GM23338 (cell line): Measurements from ENCODE around the gene DNASE1L1. TPM values are rescaled to one million over a fixed set of nuclear protein-coding genes. Genes with fewer than 3 reads are reported as not detected.
"Not testable (repeated sequence)": the region's sequence is repeated elsewhere in the genome, so short reads cannot be mapped to it uniquely, and the experiment has no call there.

Experiments used
- ATAC-seq: fragments of 200-7000 bp; cut with Tn5 transposase; 3 replicates; pipeline ENCODE4 v1.9.1; 2020
- DNase-seq: peaks from one replicate; pipeline ENCODE4 v3.0.0-alpha.2; 2015; ENCODE audit warnings: low spot score
- H2AFZ ChIP-seq: fragments of 200-600 bp; sonication (generic); 2 replicates; pipeline ENCODE4 v1.8.0; 2016; ENCODE audit warnings: antibody characterized with exemption, mild to moderate bottlenecking, moderate library complexity
- H3F3A ChIP-seq: fragments of 200-600 bp; sonication (generic); replicated peaks from 2 replicates; pipeline ENCODE4 v1.8.0; 2017; ENCODE audit warnings: antibody characterized with exemption, mixed run types, low read depth
- H3K27ac ChIP-seq: fragments of 200-600 bp; sonication (generic); 2 replicates; pipeline ENCODE4 v1.6.1; 2016; ENCODE audit warnings: low read depth
- H3K27me3 ChIP-seq: fragments of 200-600 bp; sonication (generic); 2 replicates; pipeline ENCODE4 v1.8.0; 2016; ENCODE audit warnings: mild to moderate bottlenecking, mixed run types, moderate library complexity; ENCODE audit not compliant: insufficient read depth
- H3K36me3 ChIP-seq: fragments of 200-600 bp; sonication (generic); 2 replicates; pipeline ENCODE4 v1.8.0; 2016; ENCODE audit warnings: mild to moderate bottlenecking; ENCODE audit not compliant: insufficient read depth
- H3K4me1 ChIP-seq: fragments of 200-600 bp; sonication (generic); 2 replicates; pipeline ENCODE4 v1.8.0; 2016; ENCODE audit warnings: mild to moderate bottlenecking, moderate library complexity; ENCODE audit not compliant: insufficient read depth
- H3K4me2 ChIP-seq: fragments of 200-600 bp; sonication (generic); 2 replicates; pipeline ENCODE4 v1.7.1; 2017; ENCODE audit warnings: mixed run types
- H3K4me3 ChIP-seq: fragments of 200-600 bp; sonication (generic); 2 replicates; pipeline ENCODE4 v1.6.1; 2016; ENCODE audit warnings: mixed run types
- H3K79me2 ChIP-seq: fragments of 200-600 bp; sonication (generic); replicated peaks from 2 replicates; pipeline ENCODE4 v1.8.0; 2017; ENCODE audit warnings: mild to moderate bottlenecking; ENCODE audit not compliant: insufficient read depth
- H3K9me2 ChIP-seq: fragments of 200-600 bp; sonication (generic); 2 replicates; pipeline ENCODE4 v1.8.0; 2017; ENCODE audit not compliant: insufficient read depth
- H4K20me1 ChIP-seq: fragments of 200-600 bp; sonication (generic); replicated peaks from 2 replicates; pipeline ENCODE4 v1.8.0; 2017; ENCODE audit warnings: mild to moderate bottlenecking; ENCODE audit not compliant: insufficient read depth
- H3K27ac Mint-ChIP-seq: 2 replicates; pipeline ENCODE4 v1.8.0; 2020; ENCODE audit warnings: inconsistent platforms, mild to moderate bottlenecking, moderate library complexity, mixed read lengths
- H3K27me3 Mint-ChIP-seq: 3 replicates; pipeline ENCODE4 v1.8.0; 2022; ENCODE audit warnings: low read depth, mild to moderate bottlenecking, moderate library complexity, mixed read lengths, inconsistent platforms; ENCODE audit not compliant: insufficient read depth, poor library complexity
- H3K36me3 Mint-ChIP-seq: 3 replicates; pipeline ENCODE4 v1.8.0; 2021; ENCODE audit warnings: low read depth, mild to moderate bottlenecking, inconsistent platforms, moderate library complexity, mixed read lengths
- H3K4me1 Mint-ChIP-seq: 3 replicates; pipeline ENCODE4 v1.8.0; 2020; ENCODE audit warnings: mild to moderate bottlenecking, inconsistent platforms, mixed read lengths
- H3K4me3 Mint-ChIP-seq: 3 replicates; pipeline ENCODE4 v1.8.0; 2021; ENCODE audit warnings: moderate library complexity, mild to moderate bottlenecking, inconsistent platforms, mixed read lengths
- H3K9me3 Mint-ChIP-seq: 3 replicates; pipeline ENCODE4 v1.8.0; 2020; ENCODE audit warnings: moderate library complexity, mild to moderate bottlenecking, inconsistent platforms, mixed read lengths
- CREB1 ChIP-seq: fragments of 250-450 bp; sonication (Bioruptor Pico); IDR thresholded peaks from 2 replicates; pipeline ENCODE4 v1.5.0; 2020; ENCODE audit warnings: low read depth, mild to moderate bottlenecking, moderate library complexity
- CTCF ChIP-seq, 2 experiments: fragments of 200-600 bp in 1 of 2; sonication (generic) in 1 of 2; conservative IDR thresholded peaks; 2 replicates each; pipeline versions ENCODE4 v1.5.1 to v1.6.1; 2016 to 2017; ENCODE audit warnings: antibody characterized with exemption in 2 of 2, low read depth in 2 of 2, mild to moderate bottlenecking in 2 of 2, moderate library complexity in 1 of 2
- EZH2 ChIP-seq: fragments of 200-600 bp; sonication (generic); IDR thresholded peaks from one replicate; pipeline ENCODE4 v1.8.0; 2017; ENCODE audit warnings: antibody characterized with exemption, mild to moderate bottlenecking, low read depth; ENCODE audit not compliant: unreplicated experiment
- EZH2phosphoT487 ChIP-seq: fragments of 200-600 bp; sonication (generic); IDR thresholded peaks from one replicate; pipeline ENCODE4 v1.8.1; 2018; ENCODE audit warnings: antibody characterized with exemption; ENCODE audit not compliant: unreplicated experiment
- JUNB ChIP-seq: IDR thresholded peaks from one replicate; pipeline ENCODE4 v1.6.1; 2016; ENCODE audit warnings: antibody characterized with exemption; ENCODE audit not compliant: unreplicated experiment
- NANOG ChIP-seq: IDR thresholded peaks from 2 replicates; pipeline ENCODE4 v1.6.1; 2016; ENCODE audit warnings: antibody characterized with exemption, borderline replicate concordance
- POLR2AphosphoS5 ChIP-seq: IDR thresholded peaks from 2 replicates; pipeline ENCODE4 v1.6.1; 2016; ENCODE audit warnings: antibody characterized with exemption, low read depth
- STAT1 ChIP-seq: IDR thresholded peaks from one replicate; pipeline ENCODE4 v1.6.1; 2016; ENCODE audit warnings: antibody characterized with exemption; ENCODE audit not compliant: unreplicated experiment
- ZNF114 ChIP-seq: fragments of 250-450 bp; sonication (Bioruptor Pico); IDR thresholded peaks from 2 replicates; pipeline ENCODE4 v1.5.0; 2020; ENCODE audit warnings: mild to moderate bottlenecking, moderate library complexity
- ZNF331 ChIP-seq: fragments of 250-450 bp; sonication (Bioruptor Pico); IDR thresholded peaks from 2 replicates; pipeline ENCODE4 v1.5.0; 2020; ENCODE audit warnings: low read depth, mild to moderate bottlenecking, moderate library complexity
- polyA plus RNA-seq: library from polyadenylated mRNA; unstranded; fragments of >200 nt; fragmentation: Nextera tagmentation; extraction: Ambion mirVana; gene quantifications from 2 replicates; pipeline ENCODE4 v1.2.1, GENCODE V29; 2016
- total RNA-seq: library from RNA; depleted of rRNA; stranded (reverse); fragments of >200 nt; shearing (Covaris generic); gene quantifications from 2 replicates; pipeline ENCODE4 v1.2.3, GENCODE V29; 2014

Gene DNASE1L1
- total and polyA plus RNA-seq, 2 experiments from 2014 or later = 3.3 to 16.1 TPM

GRCh38 chrX:154401045-154401799, 7.8 kb downstream of the DNASE1L1 start:
- peak overlapping the region; percentile 100 for H3K4me3 Mint-ChIP-seq
- peak; percentile 14 for ATAC-seq
- H3K9me3 Mint-ChIP-seq = peaks cover 9% of the 10 kb centered on the region; the same call in 1 of the 3 replicates

GRCh38 chrX:154400369-154400817, 8.7 kb downstream of the DNASE1L1 start:
- not testable (repeated sequence) for DNase-seq, H3K27me3 ChIP-seq, H3K36me3 ChIP-seq, H4K20me1 ChIP-seq, H2AFZ ChIP-seq, H3K9me2 ChIP-seq, H3K9me3 Mint-ChIP-seq, H3K4me1 ChIP-seq, ATAC-seq
- peak overlapping the region; percentile 92 for H3K27ac ChIP-seq
- peaks cover 17% of the 10 kb centered on the region for H3K79me2 ChIP-seq
- H3K4me1 Mint-ChIP-seq = peaks cover 13% of the 10 kb centered on the region; the same call in 2 of the 3 replicates
- peaks cover 42% of the 10 kb centered on the region for H3K27me3 Mint-ChIP-seq
- peak overlapping the region; percentile 65; the same call in 1 of the 2 replicates for H3K27ac Mint-ChIP-seq
- peaks cover 36% of the 10 kb centered on the region for H3K36me3 Mint-ChIP-seq
- H3K4me2 ChIP-seq = 0 out of 2 replicates have a peak overlapping the region, but pooled peaks have one; percentile 90
- H3K4me3 ChIP-seq = peak overlapping the region; percentile 85; the same call in 1 of the 2 replicates
- peak overlapping the region; percentile 100 for H3K4me3 Mint-ChIP-seq
- peaks cover 21% of the 10 kb centered on the region for H3F3A ChIP-seq

More at GRCh38 chrX:154401045-154401799, 7.8 kb downstream of the DNASE1L1 start:
- H3K27me3 Mint-ChIP-seq = peaks cover 42% of the 10 kb centered on the region
- peak overlapping the region; percentile 83 for H3K27ac Mint-ChIP-seq
- Histone ChIP-seq H3K4me3 (no peak overlapping the region), H3K79me2 (peaks cover 17% of the 10 kb centered on the region), H3K4me2 (no peak overlapping the region), H2AFZ (no peak overlapping the region), H3K27ac (peak overlapping the region; percentile 92), H3F3A (peaks cover 21% of the 10 kb centered on the region), H3K9me2 (no peaks in the 10 kb centered on the region), H3K4me1 (peaks cover 6% of the 10 kb centered on the region; the same call in 1 of the 2 replicates), H4K20me1 (no peaks in the 10 kb centered on the region), H3K27me3 (no peaks in the 10 kb centered on the region), H3K36me3 (peaks cover 4% of the 10 kb centered on the region; the same call in 1 of the 2 replicates)
- peak; percentile 75; the same call in 1 of the 2 replicates for TF ChIP-seq POLR2AphosphoS5
- TF ChIP-seq STAT1 = no peak
- no peak for TF ChIP-seq ZNF331
- H3K4me1 Mint-ChIP-seq = peaks cover 13% of the 10 kb centered on the region; the same call in 2 of the 3 replicates
- peak; percentile 46 for DNase-seq
- peaks cover 36% of the 10 kb centered on the region for H3K36me3 Mint-ChIP-seq

- no peak for ATAC-seq
- no peak for DNase-seq
- Histone ChIP-seq H4K20me1 (no peaks in the 10 kb centered on the region), H3K9me2 (no peaks in the 10 kb centered on the region), H3K79me2 (peaks cover 17% of the 10 kb centered on the region), H3K27ac (peak overlapping the region; percentile 92), H3K4me2 (peak overlapping the region; percentile 90), H2AFZ (no peak overlapping the region), H3K27me3 (no peaks in the 10 kb centered on the region), H3F3A (peaks cover 21% of the 10 kb centered on the region), H3K36me3 (peaks cover 4% of the 10 kb centered on the region; the same call in 1 of the 2 replicates), H3K4me3 (peak overlapping the region; percentile 85), H3K4me1 (peaks cover 6% of the 10 kb centered on the region; the same call in 1 of the 2 replicates)
- H3K4me3 Mint-ChIP-seq = peak overlapping the region; percentile 100
- H3K27me3 Mint-ChIP-seq = peaks cover 42% of the 10 kb centered on the region
- H3K9me3 Mint-ChIP-seq = peaks cover 9% of the 10 kb centered on the region; the same call in 1 of the 3 replicates
- peaks cover 13% of the 10 kb centered on the region; the same call in 2 of the 3 replicates for H3K4me1 Mint-ChIP-seq
- peaks cover 36% of the 10 kb centered on the region for H3K36me3 Mint-ChIP-seq
- peak overlapping the region; percentile 100 for H3K27ac Mint-ChIP-seq
- no peak for TF ChIP-seq EZH2
- no peak for TF ChIP-seq EZH2phosphoT487
- no peak for TF ChIP-seq NANOG
- TF ChIP-seq ZNF114 = no peak
- TF ChIP-seq POLR2AphosphoS5 = no peak; the same call in 1 of the 2 replicates
- TF ChIP-seq JUNB = no peak
- TF ChIP-seq CREB1 (CRISPR knock-in tag) = no peak
- TF ChIP-seq ZNF331 = no peak
- TF ChIP-seq CTCF (conservative IDR thresholded peaks at IDR 0.05; ENCODE audit: low read depth in 2 of 2) = no peak
These were observed 9.3 kb downstream of the DNASE1L1 start for GRCh38 chrX:154399527-154400368.
